ENCODE data around the gene MYT1.

The MYT1 gene

GRCh38 chr20:64236137-64237088 lies 72.2 kb downstream of the MYT1 start:
- H3K4me3 ChIP-seq (ENCODE audit: control insufficient read depth, low read depth, low read length): no peak overlapping the region
- no peak for TF ChIP-seq CTCF (conservative IDR thresholded peaks at IDR 0.05; ENCODE audit: control insufficient read depth, insufficient read depth, low read depth, low read length)
- DNase-seq (ENCODE audit: low read depth): no peak

- DNase-seq (ENCODE audit: low read depth): no peak
- no peak overlapping the region for H3K4me3 ChIP-seq (ENCODE audit: control insufficient read depth, low read depth, low read length)
- no peak for TF ChIP-seq CTCF (conservative IDR thresholded peaks at IDR 0.05; ENCODE audit: control insufficient read depth, insufficient read depth, low read depth, low read length)
These were observed 73.1 kb downstream of the MYT1 start for GRCh38 chr20:64237316-64237715.

DNA sequence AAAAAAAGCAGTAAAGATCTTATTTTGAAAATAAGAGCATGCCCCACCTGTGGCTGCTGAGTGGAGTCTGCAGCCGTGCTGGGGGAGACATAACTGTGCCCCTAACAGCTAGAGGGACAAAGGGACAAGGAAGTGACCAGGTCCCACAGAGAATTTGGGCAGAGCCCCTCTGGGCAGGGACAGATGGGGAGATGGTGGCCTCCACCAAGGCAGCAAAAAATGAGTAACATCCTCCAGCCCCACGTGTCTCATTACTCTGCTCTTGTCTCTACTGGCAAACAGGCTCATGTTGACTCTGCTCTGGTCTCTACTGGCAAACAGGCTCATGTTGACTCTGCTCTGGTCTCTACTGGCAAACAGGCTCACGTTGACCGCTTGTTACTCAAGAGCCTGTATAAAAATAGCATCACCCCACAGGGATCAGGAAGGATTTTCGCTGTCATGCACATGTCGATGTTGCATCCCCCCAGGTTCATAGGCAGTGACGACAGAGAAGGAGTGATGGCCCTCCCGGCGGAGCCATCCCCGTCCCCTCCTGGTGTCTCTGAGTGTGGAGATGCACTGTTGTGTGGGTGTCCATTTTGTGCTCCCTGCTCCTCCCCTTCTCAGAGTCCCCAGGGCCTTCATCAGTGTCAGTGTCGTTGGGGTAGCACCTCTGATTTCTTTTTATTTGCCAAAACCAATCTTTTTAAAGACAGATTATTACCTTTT lies 74.0 kb downstream of the MYT1 start:
- no peak for TF ChIP-seq CTCF (conservative IDR thresholded peaks at IDR 0.05; ENCODE audit: control insufficient read depth, insufficient read depth, low read depth, low read length)
- DNase-seq (ENCODE audit: low read depth): no peak
- H3K4me3 ChIP-seq (ENCODE audit: control insufficient read depth, low read depth, low read length): no peak overlapping the region

- no peak overlapping the region for H3K4me3 ChIP-seq (ENCODE audit: control insufficient read depth, low read depth, low read length)
- no peak for TF ChIP-seq CTCF (conservative IDR thresholded peaks at IDR 0.05; ENCODE audit: control insufficient read depth, insufficient read depth, low read depth, low read length)
- DNase-seq (ENCODE audit: low read depth): no peak
These were observed 74.7 kb downstream of the MYT1 start for GRCh38 chr20:64238851-64239387.

GRCh38 chr20:64239449-64240242 lies 75.4 kb downstream of the MYT1 start:
- TF ChIP-seq CTCF (conservative IDR thresholded peaks at IDR 0.05; ENCODE audit: control insufficient read depth, insufficient read depth, low read depth, low read length): no peak
- no peak for DNase-seq (ENCODE audit: low read depth)
- H3K4me3 ChIP-seq (ENCODE audit: control insufficient read depth, low read depth, low read length): no peak overlapping the region

Data from fibroblast of mammary gland (primary cell).